Measurements from ENCODE around the gene CNNM2.

The CNNM2 gene

GRCh38 chr10:103025696-103026095 lies 107.6 kb downstream of the CNNM2 start:
- H3K4me3 ChIP-seq (ENCODE audit: low read depth, low read length): no peak overlapping the region
- TF ChIP-seq, protein P1, sequence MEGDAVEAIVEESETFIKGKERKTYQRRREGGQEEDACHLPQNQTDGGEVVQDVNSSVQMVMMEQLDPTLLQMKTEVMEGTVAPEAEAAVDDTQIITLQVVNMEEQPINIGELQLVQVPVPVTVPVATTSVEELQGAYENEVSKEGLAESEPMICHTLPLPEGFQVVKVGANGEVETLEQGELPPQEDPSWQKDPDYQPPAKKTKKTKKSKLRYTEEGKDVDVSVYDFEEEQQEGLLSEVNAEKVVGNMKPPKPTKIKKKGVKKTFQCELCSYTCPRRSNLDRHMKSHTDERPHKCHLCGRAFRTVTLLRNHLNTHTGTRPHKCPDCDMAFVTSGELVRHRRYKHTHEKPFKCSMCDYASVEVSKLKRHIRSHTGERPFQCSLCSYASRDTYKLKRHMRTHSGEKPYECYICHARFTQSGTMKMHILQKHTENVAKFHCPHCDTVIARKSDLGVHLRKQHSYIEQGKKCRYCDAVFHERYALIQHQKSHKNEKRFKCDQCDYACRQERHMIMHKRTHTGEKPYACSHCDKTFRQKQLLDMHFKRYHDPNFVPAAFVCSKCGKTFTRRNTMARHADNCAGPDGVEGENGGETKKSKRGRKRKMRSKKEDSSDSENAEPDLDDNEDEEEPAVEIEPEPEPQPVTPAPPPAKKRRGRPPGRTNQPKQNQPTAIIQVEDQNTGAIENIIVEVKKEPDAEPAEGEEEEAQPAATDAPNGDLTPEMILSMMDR (IDR thresholded peaks at IDR 0.05; ENCODE audit: borderline replicate concordance, insufficient read depth, low read depth, low read length): no peak

GRCh38 chr10:103038570-103038969 lies 120.5 kb downstream of the CNNM2 start:
- TF ChIP-seq, protein P1 (IDR thresholded peaks at IDR 0.05; ENCODE audit: borderline replicate concordance, insufficient read depth, low read depth, low read length): no peak

DNA sequence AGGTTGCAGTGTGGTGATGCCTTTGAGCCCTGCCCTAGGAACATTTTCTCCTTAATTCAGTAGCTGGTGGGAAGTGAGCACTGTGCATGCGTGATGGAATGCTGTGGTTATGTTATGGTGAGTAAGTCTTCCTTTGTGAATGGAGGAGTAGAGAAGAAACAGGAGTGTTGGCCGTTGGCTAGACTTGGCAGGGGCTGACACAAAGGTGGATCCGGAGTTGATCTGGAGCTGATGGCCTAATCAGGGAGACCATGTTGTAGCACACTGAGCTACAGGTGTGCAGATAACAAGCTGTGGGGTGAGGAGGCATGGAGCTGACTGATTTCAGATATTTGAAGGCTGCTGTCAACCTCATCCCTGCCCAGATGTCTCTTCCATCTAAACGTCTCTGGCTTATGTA lies 122.3 kb downstream of the CNNM2 start:
- H3K4me3 ChIP-seq (ENCODE audit: low read depth, low read length): no peak overlapping the region
- TF ChIP-seq, protein P1 (IDR thresholded peaks at IDR 0.05; ENCODE audit: borderline replicate concordance, insufficient read depth, low read depth, low read length): no peak

More at GRCh38 chr10:103038570-103038969, 120.5 kb downstream of the CNNM2 start:
- no peak overlapping the region for H3K4me3 ChIP-seq (ENCODE audit: low read depth, low read length)

DNA sequence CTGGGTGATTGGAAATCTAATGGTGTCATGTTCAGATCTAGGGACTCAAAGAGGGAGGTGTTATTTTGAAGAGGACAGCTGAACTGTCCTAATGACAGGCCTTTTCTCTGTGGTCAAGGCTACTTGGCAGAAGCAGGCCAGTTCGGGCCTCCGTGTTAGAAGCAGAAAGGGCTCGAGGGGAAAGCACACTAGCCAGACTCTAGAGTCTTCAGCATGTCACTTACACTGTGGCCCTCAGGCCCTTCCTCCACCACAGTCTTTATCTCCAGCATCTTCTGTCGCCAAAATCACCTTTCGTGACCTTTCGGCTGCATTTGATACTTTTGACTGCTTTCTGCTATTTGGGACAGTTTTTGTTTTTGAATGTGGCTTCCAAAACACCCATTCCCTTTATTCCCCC lies 123.3 kb downstream of the CNNM2 start:
- H3K4me3 ChIP-seq (ENCODE audit: low read depth, low read length): no peak overlapping the region
- TF ChIP-seq, protein P1 (IDR thresholded peaks at IDR 0.05; ENCODE audit: borderline replicate concordance, insufficient read depth, low read depth, low read length): no peak

DNA sequence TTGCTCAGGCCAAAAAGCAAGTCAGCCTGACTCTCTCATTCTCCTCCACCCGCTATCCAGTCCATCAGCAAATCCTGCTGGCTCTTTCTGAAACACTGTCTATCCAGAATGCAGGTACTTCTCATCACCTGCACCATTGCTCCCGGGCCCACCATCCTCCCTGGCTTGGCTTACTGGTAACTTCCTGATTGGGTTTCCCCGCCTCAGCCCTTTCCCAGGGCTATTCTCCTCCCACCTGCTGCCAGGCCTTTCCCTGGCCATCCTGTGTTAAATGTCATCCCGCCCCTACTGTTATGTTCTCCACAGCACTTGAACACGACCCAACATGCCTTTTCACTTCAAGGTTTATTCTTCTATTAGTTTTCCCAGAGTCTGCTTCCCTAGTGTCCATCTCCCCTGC lies 124.0 kb downstream of the CNNM2 start:
- no peak overlapping the region for H3K4me3 ChIP-seq (ENCODE audit: low read depth, low read length)

GRCh38 chr10:103042908-103043307 lies 124.8 kb downstream of the CNNM2 start:
- TF ChIP-seq, protein P1 (IDR thresholded peaks at IDR 0.05; ENCODE audit: borderline replicate concordance, insufficient read depth, low read depth, low read length): no peak
- no peak overlapping the region for H3K4me3 ChIP-seq (ENCODE audit: low read depth, low read length)

More for the DNA sequence above, 124.0 kb downstream of the CNNM2 start:
- TF ChIP-seq, protein P1 (IDR thresholded peaks at IDR 0.05; ENCODE audit: borderline replicate concordance, insufficient read depth, low read depth, low read length): no peak

DNA sequence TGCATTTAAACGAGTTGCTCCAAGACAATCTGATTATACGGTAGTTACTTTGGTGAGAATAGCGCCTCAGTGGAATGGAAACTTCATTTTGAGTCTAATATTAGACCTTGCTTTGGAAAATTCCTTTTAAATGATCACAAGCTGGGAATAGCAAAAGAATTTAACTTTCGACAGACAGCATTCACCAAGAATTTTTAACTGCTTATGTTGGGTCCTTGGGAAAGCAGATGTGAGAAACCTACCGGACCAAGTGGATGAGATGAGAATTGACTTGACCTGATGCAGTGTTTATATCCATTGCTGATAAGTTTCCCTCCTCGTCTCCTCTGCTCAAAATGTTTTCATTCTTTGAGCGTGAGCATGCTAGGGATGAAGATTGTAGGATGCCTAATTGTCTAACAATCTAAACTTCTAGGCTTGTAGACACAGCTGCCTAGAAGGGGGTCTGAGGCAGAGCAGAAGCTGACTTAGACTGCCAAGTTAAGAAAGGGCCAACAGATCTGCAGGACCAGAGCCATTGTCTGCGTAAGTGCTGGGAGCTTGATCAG lies 126.9 kb downstream of the CNNM2 start:
- TF ChIP-seq, protein P1 (IDR thresholded peaks at IDR 0.05; ENCODE audit: borderline replicate concordance, insufficient read depth, low read depth, low read length): no peak
- H3K4me3 ChIP-seq (ENCODE audit: low read depth, low read length): no peak overlapping the region

Measured in GM12875 (cell line).